Lower lobe of right lung (tissue), 2 donors: ENCODE measurements around the gene CEP162. TPM values are rescaled to one million over a fixed set of nuclear protein-coding genes. Genes with fewer than 3 reads are reported as not detected.
"Not testable (repeated sequence)": the region's sequence is repeated elsewhere in the genome, so short reads cannot be mapped to it uniquely, and the experiment has no call there.

Experiments used
- ATAC-seq, 2 donors: fragments of 200-7000 bp; cut with Tn5 transposase; one replicate each; pipeline ENCODE4 v1.9.1; 2020 to 2022; ENCODE audit warnings: mild to moderate bottlenecking in 2 of 2, moderate library complexity in 2 of 2
- DNase-seq: peaks from one replicate; pipeline ENCODE4 v3.0.0-alpha.2; 2020
- H3K27ac ChIP-seq: fragments of 200-600 bp; one replicate; pipeline ENCODE4 v1.8.0; 2022
- H3K27me3 ChIP-seq: fragments of 200-600 bp; one replicate; pipeline ENCODE4 v1.8.0; 2022; ENCODE audit warnings: low read depth
- H3K36me3 ChIP-seq: fragments of 200-600 bp; one replicate; pipeline ENCODE4 v1.8.0; 2022; ENCODE audit warnings: mild to moderate bottlenecking
- H3K4me1 ChIP-seq: fragments of 200-600 bp; one replicate; pipeline ENCODE4 v1.8.0; 2022
- H3K4me3 ChIP-seq: fragments of 200-600 bp; one replicate; pipeline ENCODE4 v1.8.0; 2022; ENCODE audit warnings: mild to moderate bottlenecking
- H3K9me3 ChIP-seq: fragments of 200-600 bp; one replicate; pipeline ENCODE4 v1.8.0; 2022
- intact Hi-C: fragments of 100-400 bp; cut with DNase I; formaldehyde crosslinking; loops from one replicate; pipeline ENCODE4 v1.11.0; 2022
- total RNA-seq: library from RNA; stranded (reverse); fragmentation: NEBNext Ultra II Directional; extraction: Animal tissue kit (Norgen Biotek cat#: 25700); gene quantifications from one replicate; pipeline ENCODE4 v1.2.1, GENCODE V29; 2021
- TF ChIP-seq, protein P1 (sequence below): fragments of 200-600 bp; IDR thresholded peaks from one replicate; pipeline ENCODE4 v1.8.0; 2022; ENCODE audit warnings: antibody characterized with exemption, mild to moderate bottlenecking
- donor health status: DM: no; HTN: yes; CAD: no; lungs with severe emphysema.

CEP162 gene
- total RNA-seq, 1 donor from 2014 or later: 12.1 TPM

DNA sequence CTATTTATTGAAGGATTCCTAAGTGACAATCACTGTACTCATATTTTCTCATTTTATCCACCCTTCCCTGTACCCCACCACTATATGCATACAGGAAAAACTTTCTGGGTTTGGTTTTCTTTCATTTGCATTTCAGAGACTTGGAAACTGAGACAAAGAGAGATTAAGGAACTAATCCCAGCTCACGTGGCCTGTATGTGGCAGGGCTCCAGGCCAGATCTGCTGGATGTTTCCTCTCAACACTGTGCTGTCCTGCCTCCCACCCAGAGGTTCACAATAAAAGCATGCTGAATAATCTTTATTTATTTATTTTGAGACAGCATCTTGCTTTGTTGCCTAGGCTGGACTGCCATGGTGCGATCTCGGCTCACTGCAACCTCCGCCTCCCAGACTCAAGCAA is 50.2 kb downstream of the CEP162 start:
- TF ChIP-seq, protein P1, sequence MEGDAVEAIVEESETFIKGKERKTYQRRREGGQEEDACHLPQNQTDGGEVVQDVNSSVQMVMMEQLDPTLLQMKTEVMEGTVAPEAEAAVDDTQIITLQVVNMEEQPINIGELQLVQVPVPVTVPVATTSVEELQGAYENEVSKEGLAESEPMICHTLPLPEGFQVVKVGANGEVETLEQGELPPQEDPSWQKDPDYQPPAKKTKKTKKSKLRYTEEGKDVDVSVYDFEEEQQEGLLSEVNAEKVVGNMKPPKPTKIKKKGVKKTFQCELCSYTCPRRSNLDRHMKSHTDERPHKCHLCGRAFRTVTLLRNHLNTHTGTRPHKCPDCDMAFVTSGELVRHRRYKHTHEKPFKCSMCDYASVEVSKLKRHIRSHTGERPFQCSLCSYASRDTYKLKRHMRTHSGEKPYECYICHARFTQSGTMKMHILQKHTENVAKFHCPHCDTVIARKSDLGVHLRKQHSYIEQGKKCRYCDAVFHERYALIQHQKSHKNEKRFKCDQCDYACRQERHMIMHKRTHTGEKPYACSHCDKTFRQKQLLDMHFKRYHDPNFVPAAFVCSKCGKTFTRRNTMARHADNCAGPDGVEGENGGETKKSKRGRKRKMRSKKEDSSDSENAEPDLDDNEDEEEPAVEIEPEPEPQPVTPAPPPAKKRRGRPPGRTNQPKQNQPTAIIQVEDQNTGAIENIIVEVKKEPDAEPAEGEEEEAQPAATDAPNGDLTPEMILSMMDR: no peak
- Histone ChIP-seq H3K9me3 (no peaks in the 10 kb centered on the region), H3K4me3 (no peak overlapping the region), H3K27ac (no peak overlapping the region), H3K27me3 (no peaks in the 10 kb centered on the region), H3K36me3 (peaks cover 17% of the 10 kb centered on the region), H3K4me1 (no peaks in the 10 kb centered on the region)
- no peak for DNase-seq
- intact Hi-C loops: no loop called here
- ATAC-seq: no peak

DNA sequence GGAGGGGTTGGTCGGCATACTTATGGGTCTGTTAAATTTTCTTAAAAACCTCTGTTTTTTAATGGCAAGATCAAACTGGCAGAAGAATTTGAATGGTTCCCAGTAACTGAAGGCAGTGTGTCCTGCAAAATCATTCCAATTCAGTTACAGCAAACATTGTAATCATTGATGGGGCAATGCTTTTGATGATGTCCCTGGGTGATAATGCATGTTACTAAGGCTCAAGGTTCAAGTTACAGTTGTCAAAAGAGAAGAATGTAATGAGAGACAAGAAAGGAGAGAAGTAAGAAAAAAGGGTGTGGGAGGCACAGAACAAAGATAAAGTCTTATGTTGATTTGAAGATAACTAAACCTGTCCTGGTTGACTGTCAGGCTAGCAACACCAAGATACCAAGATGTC is 54.9 kb downstream of the CEP162 start:
- DNase-seq (no peak), ATAC-seq (no peak)
- Histone ChIP-seq H3K9me3 (no peaks in the 10 kb centered on the region), H3K4me1 (no peaks in the 10 kb centered on the region), H3K27me3 (no peaks in the 10 kb centered on the region), H3K36me3 (peaks cover 31% of the 10 kb centered on the region), H3K27ac (no peak overlapping the region), H3K4me3 (no peak overlapping the region)
- TF ChIP-seq, protein P1: no peak
- intact Hi-C loops: no loop called here

DNA sequence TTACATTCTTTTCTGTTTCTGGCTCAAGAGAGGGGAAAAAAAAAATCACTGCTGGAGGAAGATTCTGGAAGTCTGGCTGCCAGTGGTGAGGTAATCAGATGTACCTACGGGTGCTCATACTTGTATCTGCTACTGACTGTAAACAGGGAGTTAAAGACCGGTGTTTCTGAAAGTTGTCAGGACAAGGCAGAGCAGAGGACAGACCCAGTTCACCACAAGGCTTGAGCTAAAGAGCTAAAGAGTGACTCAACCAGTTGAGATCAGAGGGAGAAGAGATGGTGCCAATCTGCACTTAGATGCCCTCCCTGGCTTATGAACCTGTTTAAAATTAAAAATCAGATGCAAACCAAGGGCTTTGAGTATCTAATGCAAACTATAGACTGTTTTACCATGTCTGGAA is 55.4 kb downstream of the CEP162 start:
- Histone ChIP-seq H3K9me3 (no peaks in the 10 kb centered on the region), H3K36me3 (peaks cover 31% of the 10 kb centered on the region), H3K4me3 (no peak overlapping the region), H3K27me3 (no peaks in the 10 kb centered on the region), H3K4me1 (no peaks in the 10 kb centered on the region), H3K27ac (no peak overlapping the region)
- DNase-seq: no peak
- intact Hi-C loops: no loop called here
- ATAC-seq: no peak
- TF ChIP-seq, protein P1: no peak

DNA sequence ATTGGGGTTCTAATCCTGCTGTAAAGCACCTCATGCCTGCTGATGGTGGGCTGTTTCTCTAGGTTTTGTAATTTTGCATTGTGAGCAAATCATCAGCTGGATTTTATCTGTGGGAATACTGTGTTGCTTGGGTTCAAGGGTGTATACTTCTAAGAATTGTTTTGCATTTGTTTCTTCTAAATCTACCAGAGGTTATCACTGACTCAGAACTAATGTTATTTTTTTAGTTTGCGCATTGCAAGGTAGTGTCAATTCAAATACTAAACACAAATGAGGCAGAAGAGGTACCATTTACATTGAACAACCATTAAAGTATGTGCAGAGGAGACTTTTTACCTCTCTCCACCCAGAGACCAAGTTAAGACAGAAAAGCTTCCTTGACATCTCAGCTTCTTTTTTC is 60.0 kb downstream of the CEP162 start:
- no peak for DNase-seq
- Histone ChIP-seq H3K27ac (no peak overlapping the region), H3K4me1 (no peaks in the 10 kb centered on the region), H3K9me3 (no peaks in the 10 kb centered on the region), H3K36me3 (peaks cover 25% of the 10 kb centered on the region), H3K27me3 (no peaks in the 10 kb centered on the region), H3K4me3 (no peak overlapping the region)
- ATAC-seq: no peak
- TF ChIP-seq, protein P1: no peak
- intact Hi-C loops: no loop called here

DNA sequence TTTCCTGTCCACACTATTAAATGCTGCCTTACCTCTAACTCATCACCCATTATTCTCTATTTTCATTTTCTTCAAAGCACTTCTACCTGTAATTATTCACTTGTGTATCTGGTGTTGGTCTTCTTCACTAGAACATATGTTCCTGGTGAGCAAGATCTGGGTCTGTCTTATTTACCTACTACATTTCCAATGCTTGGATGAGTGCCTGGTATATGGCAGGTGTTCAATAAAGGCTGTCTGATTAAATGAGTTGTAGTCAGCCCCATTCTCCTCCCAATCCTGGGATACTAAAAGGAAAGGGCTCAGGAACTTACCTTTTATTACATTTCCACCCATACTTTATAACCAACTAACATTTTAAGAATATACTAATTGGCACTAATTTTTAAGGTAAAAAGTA is 61.0 kb downstream of the CEP162 start:
- H3K9me3 ChIP-seq: no peaks in the 10 kb centered on the region
- H3K27me3 ChIP-seq: no peaks in the 10 kb centered on the region
- intact Hi-C loops: no loop called here
- TF ChIP-seq, protein P1: no peak
- no peak overlapping the region for H3K27ac ChIP-seq
- H3K36me3 ChIP-seq: peaks cover 27% of the 10 kb centered on the region
- DNase-seq (no peak), ATAC-seq (no peak)
- H3K4me3 ChIP-seq: no peak overlapping the region
- no peaks in the 10 kb centered on the region for H3K4me1 ChIP-seq

DNA sequence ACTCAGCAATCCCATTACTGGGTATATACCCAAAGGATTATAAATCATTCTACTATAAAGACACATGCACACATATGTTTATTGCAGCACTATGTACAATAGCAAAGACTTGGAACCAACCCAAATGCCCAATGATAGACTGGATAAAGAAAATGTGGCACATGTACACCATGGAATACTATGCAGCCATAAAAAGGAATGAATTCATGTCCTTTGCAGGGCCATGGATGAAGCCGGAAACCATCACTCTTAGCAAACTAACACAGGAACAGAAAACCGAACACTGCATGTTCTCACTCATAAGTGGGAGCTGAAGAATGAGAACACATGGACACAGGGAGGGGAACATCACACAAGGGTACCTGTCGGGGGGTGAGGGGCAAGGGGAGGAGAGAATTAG is 63.1 kb downstream of the CEP162 start:
- peaks cover 23% of the 10 kb centered on the region for H3K36me3 ChIP-seq
- H3K9me3 ChIP-seq, ATAC-seq, DNase-seq, H3K27me3 ChIP-seq, H3K4me3 ChIP-seq, H3K4me1 ChIP-seq, intact Hi-C loops, H3K27ac ChIP-seq: not testable (repeated sequence)
